Measurements from ENCODE around the gene CHN2. TPM values are rescaled to one million over a fixed set of nuclear protein-coding genes. Genes with fewer than 3 reads are reported as not detected.
A peak's percentile ranks its signal among the peaks of the same experiment; 100 is the strongest.

The CHN2 gene
- polyA plus RNA-seq, 2 of the 4 experiments (the other 2 are of a cell fraction) = 0.06 TPM; not detected in 1

DNA sequence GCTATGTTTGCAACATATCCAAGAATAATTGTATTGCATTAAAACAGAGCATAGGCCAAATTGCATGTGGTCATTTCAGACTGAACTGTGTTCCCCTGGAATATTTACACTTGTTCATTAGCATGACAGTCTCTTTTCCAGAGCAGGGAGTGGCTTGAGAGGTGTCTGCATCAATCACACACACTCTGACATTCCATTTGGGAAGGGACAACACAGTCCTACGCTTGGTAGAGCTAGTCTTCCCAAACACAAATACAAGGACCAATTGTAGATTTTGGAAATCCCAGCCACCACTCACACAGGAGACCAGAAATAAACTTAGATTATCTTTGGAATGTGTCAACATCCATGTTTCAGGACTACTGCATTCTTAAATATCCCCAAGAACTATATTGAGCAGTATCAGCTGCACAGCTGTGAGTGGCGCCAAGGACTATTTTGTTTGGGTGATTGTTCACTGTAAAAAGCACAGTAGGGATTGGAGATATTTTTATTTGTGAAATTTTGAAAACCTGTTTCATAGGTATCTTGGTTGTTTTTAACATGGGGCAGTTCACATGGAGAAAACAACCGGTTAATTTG lies 275.5 kb downstream of the CHN2 start:
- FAIRE-seq (no peak), DNase-seq (ENCODE audit: low read depth in 1 of 2, low spot score in 1 of 2) (no peak), ATAC-seq (no peak)
- no peak overlapping the region for H3K27ac ChIP-seq
- H3K4me3 ChIP-seq = no peak overlapping the region
- WGBS (ENCODE audit: missing lambda C conversion rate) = 92% methylated on average over 3 of the region's 3 CpGs
- ChIA-PET CTCF (interaction anchor here (0.6 to 1.2 kb wide), 2 partner anchors 12 to 548 kb away, joined by 3 read pairs; no protein-coding TSS in a partner anchor), POLR2A (no interaction called here)
- H3K9me3 ChIP-seq = no peaks in the 10 kb centered on the region; the same call in 2 of the 3 replicates
- H3K4me1 ChIP-seq = peaks cover 14% of the 10 kb centered on the region
- TF ChIP-seq, protein P1, sequence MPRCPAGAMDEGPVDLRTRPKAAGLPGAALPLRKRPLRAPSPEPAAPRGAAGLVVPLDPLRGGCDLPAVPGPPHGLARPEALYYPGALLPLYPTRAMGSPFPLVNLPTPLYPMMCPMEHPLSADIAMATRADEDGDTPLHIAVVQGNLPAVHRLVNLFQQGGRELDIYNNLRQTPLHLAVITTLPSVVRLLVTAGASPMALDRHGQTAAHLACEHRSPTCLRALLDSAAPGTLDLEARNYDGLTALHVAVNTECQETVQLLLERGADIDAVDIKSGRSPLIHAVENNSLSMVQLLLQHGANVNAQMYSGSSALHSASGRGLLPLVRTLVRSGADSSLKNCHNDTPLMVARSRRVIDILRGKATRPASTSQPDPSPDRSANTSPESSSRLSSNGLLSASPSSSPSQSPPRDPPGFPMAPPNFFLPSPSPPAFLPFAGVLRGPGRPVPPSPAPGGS (IDR thresholded peaks at IDR 0.05) = no peak
- no peak for TF ChIP-seq PHF8 (IDR thresholded peaks at IDR 0.05; ENCODE audit: borderline replicate concordance, low read depth)
- no peak for TF ChIP-seq TFCP2L1 (CRISPR knock-in tag; IDR thresholded peaks at IDR 0.05)
- TF ChIP-seq, protein P2, sequence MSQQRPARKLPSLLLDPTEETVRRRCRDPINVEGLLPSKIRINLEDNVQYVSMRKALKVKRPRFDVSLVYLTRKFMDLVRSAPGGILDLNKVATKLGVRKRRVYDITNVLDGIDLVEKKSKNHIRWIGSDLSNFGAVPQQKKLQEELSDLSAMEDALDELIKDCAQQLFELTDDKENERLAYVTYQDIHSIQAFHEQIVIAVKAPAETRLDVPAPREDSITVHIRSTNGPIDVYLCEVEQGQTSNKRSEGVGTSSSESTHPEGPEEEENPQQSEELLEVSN (IDR thresholded peaks at IDR 0.05; ENCODE audit: borderline replicate concordance, low read depth) = no peak
- no peak for TF ChIP-seq NR3C1 (IDR thresholded peaks at IDR 0.05)
- no peak for TF ChIP-seq GATA3 (IDR thresholded peaks at IDR 0.05; ENCODE audit: borderline replicate concordance)
- H3K4me2 ChIP-seq = no peak overlapping the region

DNA sequence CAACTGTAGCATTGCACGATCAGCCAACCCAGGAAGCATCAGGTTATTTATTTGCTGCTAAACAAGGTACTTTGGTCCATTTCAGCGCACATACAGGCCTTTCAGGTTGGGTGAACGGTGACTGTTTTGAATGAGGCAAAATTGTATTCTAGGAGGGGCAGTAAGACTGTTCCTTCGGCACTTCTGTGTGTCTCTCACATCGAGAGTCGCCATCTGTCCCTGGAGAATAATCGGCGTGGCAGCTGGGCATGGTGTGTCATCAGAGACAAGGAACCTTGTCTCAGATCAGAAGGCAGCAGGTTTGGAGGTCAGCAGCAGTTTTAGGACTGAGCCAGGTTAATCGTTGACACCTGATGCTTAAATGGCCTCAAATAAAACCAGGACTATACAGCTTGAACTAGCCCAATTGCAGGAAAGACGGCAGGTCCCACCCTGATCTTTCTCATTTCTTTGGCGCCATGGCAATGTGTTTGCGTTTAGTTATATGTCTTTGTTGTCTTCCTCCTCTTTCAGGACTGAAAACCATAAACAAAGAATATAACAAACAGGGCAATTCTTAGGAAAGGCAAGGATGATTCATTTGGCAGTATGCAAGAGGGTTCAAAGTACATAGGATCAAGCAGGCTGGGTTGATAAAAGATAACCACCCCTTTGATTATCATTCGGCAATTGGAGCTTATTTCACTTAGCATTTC lies 277.0 kb downstream of the CHN2 start:
- Histone ChIP-seq H3K9me3 (no peaks in the 10 kb centered on the region; the same call in 2 of the 3 replicates), H3K4me3 (no peak overlapping the region), H3K4me2 (peak overlapping the region; percentile 60), H3K27ac (peak overlapping the region in 1 of 2 experiments; percentile 38; a peak in 1 of 6 replicates), H3K4me1 (peaks cover 14% of the 10 kb centered on the region)
- CTCF ChIA-PET = no interaction called here
- POLR2A ChIA-PET = no interaction called here
- no peak for TF ChIP-seq CBX8 (IDR thresholded peaks at IDR 0.05)
- no peak for TF ChIP-seq BHLHE40 (IDR thresholded peaks at IDR 0.05; ENCODE audit: low read depth, low read length)
- no peak for TF ChIP-seq RAD21 (conservative IDR thresholded peaks at IDR 0.05 in 1 of 2, IDR thresholded peaks at IDR 0.05 in 1 of 2)
- no peak for TF ChIP-seq EHF (CRISPR knock-in tag; IDR thresholded peaks at IDR 0.05)
- no peak for TF ChIP-seq FOXS1 (CRISPR knock-in tag; IDR thresholded peaks at IDR 0.05)
- peak; percentile 18 for FAIRE-seq
- 50% methylated on average over 13 of the region's 13 CpGs for WGBS (ENCODE audit: missing lambda C conversion rate)
- peak in 1 of 2 experiments; percentile 18 for DNase-seq (ENCODE audit: low read depth in 1 of 2, low spot score in 1 of 2)
- ATAC-seq = peak in 1 of 2 experiments; percentile 39; a peak in 1 of 6 replicates

GRCh38 chr7:29476916-29477315 lies 282.3 kb downstream of the CHN2 start:
- WGBS (ENCODE audit: missing lambda C conversion rate) = 56% methylated on average over 4 of the region's 4 CpGs
- FAIRE-seq (no peak), ATAC-seq (no peak), DNase-seq (ENCODE audit: low read depth in 1 of 2, low spot score in 1 of 2) (no peak)
- Histone ChIP-seq H3K4me3 (no peak overlapping the region), H3K4me2 (no peak overlapping the region), H3K9me3 (no peaks in the 10 kb centered on the region; the same call in 2 of the 3 replicates), H3K4me1 (peaks cover 5% of the 10 kb centered on the region), H3K27ac (no peak overlapping the region)
- CTCF ChIA-PET = interaction anchor here (0.6 kb wide), 1 partner anchor 348 kb away, joined by 6 read pairs; no protein-coding TSS in a partner anchor
- TF ChIP-seq HOXA7 (CRISPR knock-in tag; IDR thresholded peaks at IDR 0.05) = no peak
- TF ChIP-seq JUNB (IDR thresholded peaks at IDR 0.05) = no peak
- TF ChIP-seq MYC (IDR thresholded peaks at IDR 0.05; ENCODE audit: borderline replicate concordance, low read length) = no peak
- TF ChIP-seq SMC3 (IDR thresholded peaks at IDR 0.05) = no peak
- TF ChIP-seq HEYL (CRISPR knock-in tag; IDR thresholded peaks at IDR 0.05) = no peak
- TF ChIP-seq RCOR1 (IDR thresholded peaks at IDR 0.05; ENCODE audit: low read depth, low read length) = no peak
- TF ChIP-seq EP300 (IDR thresholded peaks at IDR 0.05) = no peak
- no peak for TF ChIP-seq RAD21 (conservative IDR thresholded peaks at IDR 0.05 in 1 of 2, IDR thresholded peaks at IDR 0.05 in 1 of 2)
- TF ChIP-seq CHD4 (IDR thresholded peaks at IDR 0.05; ENCODE audit: borderline replicate concordance) = no peak
- TF ChIP-seq, protein P3, sequence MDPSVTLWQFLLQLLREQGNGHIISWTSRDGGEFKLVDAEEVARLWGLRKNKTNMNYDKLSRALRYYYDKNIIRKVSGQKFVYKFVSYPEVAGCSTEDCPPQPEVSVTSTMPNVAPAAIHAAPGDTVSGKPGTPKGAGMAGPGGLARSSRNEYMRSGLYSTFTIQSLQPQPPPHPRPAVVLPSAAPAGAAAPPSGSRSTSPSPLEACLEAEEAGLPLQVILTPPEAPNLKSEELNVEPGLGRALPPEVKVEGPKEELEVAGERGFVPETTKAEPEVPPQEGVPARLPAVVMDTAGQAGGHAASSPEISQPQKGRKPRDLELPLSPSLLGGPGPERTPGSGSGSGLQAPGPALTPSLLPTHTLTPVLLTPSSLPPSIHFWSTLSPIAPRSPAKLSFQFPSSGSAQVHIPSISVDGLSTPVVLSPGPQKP (IDR thresholded peaks at IDR 0.05; ENCODE audit: low read depth, low read length) = no peak
- no peak for TF ChIP-seq KDM5A (IDR thresholded peaks at IDR 0.05)
- TF ChIP-seq PHF8 (IDR thresholded peaks at IDR 0.05; ENCODE audit: borderline replicate concordance, low read depth) = no peak
- POLR2A ChIA-PET = no interaction called here

All from A549 (cell line).